Loucy (cell line): ENCODE results near the gene TMTC4.

ENCODE experiments used
- H2AFZ ChIP-seq: fragments of 200-600 bp; sonication (generic); 2 replicates; pipeline ENCODE4 v1.6.0; 2016; ENCODE audit warnings: antibody characterized with exemption, mild to moderate bottlenecking, low read length, moderate library complexity
- H3F3A ChIP-seq: fragments of 200-600 bp; 2 replicates; pipeline ENCODE4 v1.6.0; 2016; ENCODE audit warnings: antibody characterized with exemption, low read depth, mild to moderate bottlenecking
- H3K27me3 ChIP-seq: fragments of 200-600 bp; sonication (generic); 2 replicates; pipeline ENCODE4 v1.6.1; 2014; ENCODE audit warnings: low read length, mild to moderate bottlenecking; ENCODE audit not compliant: insufficient read depth, poor library complexity, severe bottlenecking
- H3K36me3 ChIP-seq: fragments of 200-600 bp; sonication (generic); 2 replicates; pipeline ENCODE4 v1.6.1; 2016; ENCODE audit warnings: low read length; ENCODE audit not compliant: insufficient read depth
- H3K4me1 ChIP-seq: fragments of 200-600 bp; sonication (generic); 2 replicates; pipeline ENCODE4 v1.5.1; 2014; ENCODE audit warnings: low read length, mild to moderate bottlenecking; ENCODE audit not compliant: insufficient read depth, poor library complexity, severe bottlenecking
- H3K4me2 ChIP-seq: fragments of 200-600 bp; sonication (generic); 2 replicates; pipeline ENCODE4 v1.6.0; 2014; ENCODE audit warnings: antibody characterized with exemption, low read length, low read depth, mild to moderate bottlenecking; ENCODE audit not compliant: poor library complexity, severe bottlenecking
- H3K4me3 ChIP-seq: fragments of 200-600 bp; sonication (generic); 2 replicates; pipeline ENCODE4 v1.5.1; 2014; ENCODE audit warnings: low read length, mild to moderate bottlenecking, mixed read lengths; ENCODE audit not compliant: poor library complexity, severe bottlenecking
- H3K79me2 ChIP-seq: fragments of 200-600 bp; sonication (generic); 2 replicates; pipeline ENCODE4 v1.6.1; 2014; ENCODE audit warnings: low read length; ENCODE audit not compliant: insufficient read depth
- H3K9ac ChIP-seq: fragments of 200-600 bp; sonication (generic); 2 replicates; pipeline ENCODE4 v1.6.0; 2014; ENCODE audit warnings: mild to moderate bottlenecking, low read depth, low read length, moderate library complexity; ENCODE audit not compliant: poor library complexity, severe bottlenecking
- H3K9me2 ChIP-seq: fragments of 200-600 bp; sonication (generic); replicated peaks from 2 replicates; pipeline ENCODE4 v1.6.1; 2016; ENCODE audit warnings: low read depth, low read length, mixed read lengths
- H3K9me3 ChIP-seq: fragments of 200-600 bp; sonication (generic); 2 replicates; pipeline ENCODE4 v1.6.1; 2014; ENCODE audit warnings: mild to moderate bottlenecking, antibody characterized with exemption, low read length, low read depth; ENCODE audit not compliant: insufficient read depth
- H4K20me1 ChIP-seq: fragments of 200-600 bp; sonication (generic); 2 replicates; pipeline ENCODE4 v1.6.0; 2014; ENCODE audit warnings: antibody characterized with exemption, low read length, mild to moderate bottlenecking; ENCODE audit not compliant: insufficient read depth, poor library complexity, severe bottlenecking
- EZH2phosphoT487 ChIP-seq: fragments of 200-600 bp; IDR thresholded peaks from 2 replicates; pipeline ENCODE4 v1.6.1; 2018; ENCODE audit warnings: antibody characterized with exemption, mild to moderate bottlenecking, moderate library complexity, borderline replicate concordance
- TF ChIP-seq, protein P1 (sequence below): fragments of 200-600 bp; sonication (generic); conservative IDR thresholded peaks from 2 replicates; pipeline ENCODE4 v1.5.1; 2014; ENCODE audit warnings: mild to moderate bottlenecking, antibody characterized with exemption, low read length

The TMTC4 gene

DNA sequence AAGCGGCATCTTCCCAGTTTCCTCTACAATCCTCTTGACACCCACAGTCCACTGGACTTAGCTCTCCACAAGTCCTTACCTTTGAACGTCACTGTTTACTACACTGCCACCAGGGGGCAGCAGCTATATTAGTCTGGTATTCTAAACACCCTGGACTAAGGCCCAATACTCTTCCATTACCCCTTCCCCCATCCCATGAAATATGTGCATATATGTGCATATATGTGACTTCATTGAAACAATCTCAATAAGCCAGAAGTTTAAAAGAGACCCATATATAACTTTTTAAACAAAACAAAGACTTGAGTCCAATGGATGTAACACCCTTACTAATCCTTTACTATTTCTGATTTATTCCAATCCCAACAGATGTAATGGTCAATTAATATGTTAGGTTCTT lies 101.5 kb downstream of the TMTC4 start:
- Histone ChIP-seq H2AFZ (no peak overlapping the region), H3K4me3 (no peak overlapping the region), H3K4me2 (no peak overlapping the region), H3K27me3 (no peaks in the 10 kb centered on the region), H4K20me1 (no peaks in the 10 kb centered on the region), H3K79me2 (no peaks in the 10 kb centered on the region), H3K9me2 (no peaks in the 10 kb centered on the region), H3K9me3 (no peaks in the 10 kb centered on the region), H3K4me1 (no peaks in the 10 kb centered on the region), H3K36me3 (no peaks in the 10 kb centered on the region), H3F3A (no peaks in the 10 kb centered on the region), H3K9ac (no peak overlapping the region)
- TF ChIP-seq, protein P1, sequence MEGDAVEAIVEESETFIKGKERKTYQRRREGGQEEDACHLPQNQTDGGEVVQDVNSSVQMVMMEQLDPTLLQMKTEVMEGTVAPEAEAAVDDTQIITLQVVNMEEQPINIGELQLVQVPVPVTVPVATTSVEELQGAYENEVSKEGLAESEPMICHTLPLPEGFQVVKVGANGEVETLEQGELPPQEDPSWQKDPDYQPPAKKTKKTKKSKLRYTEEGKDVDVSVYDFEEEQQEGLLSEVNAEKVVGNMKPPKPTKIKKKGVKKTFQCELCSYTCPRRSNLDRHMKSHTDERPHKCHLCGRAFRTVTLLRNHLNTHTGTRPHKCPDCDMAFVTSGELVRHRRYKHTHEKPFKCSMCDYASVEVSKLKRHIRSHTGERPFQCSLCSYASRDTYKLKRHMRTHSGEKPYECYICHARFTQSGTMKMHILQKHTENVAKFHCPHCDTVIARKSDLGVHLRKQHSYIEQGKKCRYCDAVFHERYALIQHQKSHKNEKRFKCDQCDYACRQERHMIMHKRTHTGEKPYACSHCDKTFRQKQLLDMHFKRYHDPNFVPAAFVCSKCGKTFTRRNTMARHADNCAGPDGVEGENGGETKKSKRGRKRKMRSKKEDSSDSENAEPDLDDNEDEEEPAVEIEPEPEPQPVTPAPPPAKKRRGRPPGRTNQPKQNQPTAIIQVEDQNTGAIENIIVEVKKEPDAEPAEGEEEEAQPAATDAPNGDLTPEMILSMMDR: peak; percentile 91
- TF ChIP-seq EZH2phosphoT487: no peak

DNA sequence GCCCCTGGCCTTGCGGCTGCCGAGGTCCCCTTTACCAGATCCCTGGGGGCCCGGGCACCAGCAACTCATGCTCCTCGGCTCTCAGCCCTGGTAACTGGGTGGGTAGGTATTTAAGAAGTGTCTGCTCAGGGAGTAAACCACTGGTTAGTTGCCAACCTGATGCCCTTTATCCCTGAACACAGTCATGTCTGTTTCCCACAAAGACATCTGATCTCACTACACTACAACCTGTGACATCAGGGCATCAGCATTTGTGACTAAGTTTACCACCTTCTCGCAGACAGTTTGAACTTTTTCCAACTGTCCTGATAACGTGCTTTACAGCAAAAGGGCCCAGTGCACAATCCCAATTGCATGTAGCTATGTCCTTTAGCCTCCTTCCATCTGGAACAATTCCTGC lies 108.1 kb downstream of the TMTC4 start:
- Histone ChIP-seq H3K79me2 (no peaks in the 10 kb centered on the region), H3K4me1 (no peaks in the 10 kb centered on the region), H2AFZ (no peak overlapping the region), H3K27me3 (no peaks in the 10 kb centered on the region), H3K9ac (no peak overlapping the region), H3K4me2 (no peak overlapping the region), H4K20me1 (no peaks in the 10 kb centered on the region), H3K9me3 (no peaks in the 10 kb centered on the region), H3K9me2 (no peaks in the 10 kb centered on the region), H3K36me3 (no peaks in the 10 kb centered on the region), H3F3A (no peaks in the 10 kb centered on the region), H3K4me3 (no peak overlapping the region)
- no peak for TF ChIP-seq EZH2phosphoT487
- TF ChIP-seq, protein P1: no peak

GRCh38 chr13:100565286-100565685 lies 109.3 kb downstream of the TMTC4 start:
- Histone ChIP-seq H3F3A (no peaks in the 10 kb centered on the region), H3K27me3 (no peaks in the 10 kb centered on the region), H3K4me1 (no peaks in the 10 kb centered on the region), H3K79me2 (no peaks in the 10 kb centered on the region), H3K36me3 (no peaks in the 10 kb centered on the region), H4K20me1 (no peaks in the 10 kb centered on the region), H3K9me2 (no peaks in the 10 kb centered on the region), H3K9ac (no peak overlapping the region), H3K4me2 (no peak overlapping the region), H3K9me3 (no peaks in the 10 kb centered on the region), H3K4me3 (no peak overlapping the region), H2AFZ (no peak overlapping the region)
- TF ChIP-seq EZH2phosphoT487: no peak
- TF ChIP-seq, protein P1: no peak
